Esophagus squamous epithelium (tissue), 5 donors: Measurements from ENCODE around the gene IDUA. TPM values are rescaled to one million over a fixed set of nuclear protein-coding genes. Genes with fewer than 3 reads are reported as not detected.

Source experiments
- DNase-seq: peaks from one replicate; lab custom pipeline; 2025; lab: John Stamatoyannopoulos, UW
- H3K27ac ChIP-seq, 4 donors: fragments of 200-600 bp; sonication (generic); one replicate each; pipeline ENCODE4 v1.5.1; 2016 to 2019; ENCODE audit warnings: mild to moderate bottlenecking in 1 of 4
- H3K27me3 ChIP-seq, 4 donors: fragments of 200-600 bp; sonication (generic); 1 replicate in 3 of 4; 2 replicates in 1 of 4; pipeline versions ENCODE4 v1.5.1 to v1.6.0; 2017 to 2021; ENCODE audit warnings: antibody characterized with exemption in 1 of 4
- H3K36me3 ChIP-seq, 3 donors: fragments of 200-600 bp; sonication (generic); one replicate each; pipeline ENCODE4 v1.5.1; 2016 to 2019
- H3K4me1 ChIP-seq, 3 donors: fragments of 200-600 bp; sonication (generic); one replicate each; pipeline ENCODE4 v1.5.1; 2017 to 2019
- H3K4me3 ChIP-seq, 4 donors: fragments of 200-600 bp; sonication (generic); 1 replicate in 3 of 4; 2 replicates in 1 of 4; pipeline ENCODE4 v1.5.1; 2016 to 2019; ENCODE audit warnings: mild to moderate bottlenecking in 2 of 4, moderate library complexity in 1 of 4
- H3K9me3 ChIP-seq, 3 donors: fragments of 200-600 bp; sonication (generic); one replicate each; pipeline ENCODE4 v1.5.1; 2016 to 2019
- POLR2A ChIP-seq, 4 donors: fragments of 450-650 bp; IDR thresholded peaks; one replicate each; pipeline ENCODE4 v1.6.1; 2017; ENCODE audit warnings: antibody characterized with exemption in 4 of 4, mild to moderate bottlenecking in 4 of 4, moderate library complexity in 3 of 4
- WGBS, 2 donors: methylation state at CpG; one replicate each; pipeline ENCODE4 v1.1.5; 2018; 5-methylcytosine and 5-hydroxymethylcytosine counted together
- intact Hi-C: fragments of 100-400 bp; cut with DNase I; formaldehyde crosslinking; loops from one replicate; pipeline ENCODE4 v1.15.0; 2022
- total RNA-seq, 4 donors: library from RNA; depleted of rRNA; stranded (reverse); fragments of >200 nt; gene quantifications; one replicate each; pipeline ENCODE4 v1.1.0, GENCODE V29; 2016
- TF ChIP-seq, protein P1 (sequence below), 6 experiments: fragments of 450-650 bp in 4 of 6; fragments of 200-600 bp in 2 of 6; sonication (generic) in 2 of 6; IDR thresholded peaks; one replicate each; pipeline ENCODE4 v1.5.1; 2016 to 2019; ENCODE audit warnings: antibody characterized with exemption in 6 of 6, mild to moderate bottlenecking in 4 of 6, moderate library complexity in 4 of 6
- donor health status: DM: yes; HTN: yes; CAD: no.

Gene IDUA
- total RNA-seq, 4 donors from 2014 or later: 4.3 to 20.5 (median 14.1) TPM

DNA sequence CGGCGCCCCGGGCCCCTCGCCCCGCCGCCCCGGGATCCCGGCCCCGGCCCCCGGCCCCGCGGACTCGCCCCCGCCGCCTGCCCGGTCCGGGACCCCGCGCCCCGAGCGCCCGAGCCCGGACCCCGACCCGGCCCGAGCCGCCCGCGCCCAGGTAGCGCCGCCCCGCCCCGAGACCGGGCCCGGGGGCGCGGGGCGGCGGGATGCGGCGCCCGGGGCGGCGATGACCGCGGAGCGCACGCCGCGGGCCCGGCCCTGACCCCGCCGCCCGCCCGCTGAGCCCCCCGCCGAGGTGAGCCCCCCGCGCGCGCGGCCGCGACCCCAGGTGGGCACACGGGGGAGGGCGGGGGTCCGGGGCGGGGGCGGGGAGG lies 24.8 kb downstream of the IDUA start:
- peaks cover 0 to 3% (median 0%) of the 10 kb centered on the region in 3 donors for H3K9me3 ChIP-seq
- intact Hi-C loops: no loop called here
- peaks cover 0 to 26% (median 7%) of the 10 kb centered on the region in 4 donors for H3K27me3 ChIP-seq
- peak overlapping the region in 3 of 4 donors; percentile 4 to 92 (median 92) for H3K27ac ChIP-seq
- H3K36me3 ChIP-seq: no peaks in the 10 kb centered on the region
- peak overlapping the region; percentile 52 to 84 (median 61) for H3K4me3 ChIP-seq
- peaks cover 22 to 42% (median 29%) of the 10 kb centered on the region in 3 donors for H3K4me1 ChIP-seq
- TF ChIP-seq POLR2A (IDR thresholded peaks at IDR 0.05): no peak
- TF ChIP-seq, protein P1, sequence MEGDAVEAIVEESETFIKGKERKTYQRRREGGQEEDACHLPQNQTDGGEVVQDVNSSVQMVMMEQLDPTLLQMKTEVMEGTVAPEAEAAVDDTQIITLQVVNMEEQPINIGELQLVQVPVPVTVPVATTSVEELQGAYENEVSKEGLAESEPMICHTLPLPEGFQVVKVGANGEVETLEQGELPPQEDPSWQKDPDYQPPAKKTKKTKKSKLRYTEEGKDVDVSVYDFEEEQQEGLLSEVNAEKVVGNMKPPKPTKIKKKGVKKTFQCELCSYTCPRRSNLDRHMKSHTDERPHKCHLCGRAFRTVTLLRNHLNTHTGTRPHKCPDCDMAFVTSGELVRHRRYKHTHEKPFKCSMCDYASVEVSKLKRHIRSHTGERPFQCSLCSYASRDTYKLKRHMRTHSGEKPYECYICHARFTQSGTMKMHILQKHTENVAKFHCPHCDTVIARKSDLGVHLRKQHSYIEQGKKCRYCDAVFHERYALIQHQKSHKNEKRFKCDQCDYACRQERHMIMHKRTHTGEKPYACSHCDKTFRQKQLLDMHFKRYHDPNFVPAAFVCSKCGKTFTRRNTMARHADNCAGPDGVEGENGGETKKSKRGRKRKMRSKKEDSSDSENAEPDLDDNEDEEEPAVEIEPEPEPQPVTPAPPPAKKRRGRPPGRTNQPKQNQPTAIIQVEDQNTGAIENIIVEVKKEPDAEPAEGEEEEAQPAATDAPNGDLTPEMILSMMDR (IDR thresholded peaks at IDR 0.05): no peak
- no CpG with 5 or more reads among the region's 69 CpGs for WGBS, 2 donors
- no peak for DNase-seq

DNA sequence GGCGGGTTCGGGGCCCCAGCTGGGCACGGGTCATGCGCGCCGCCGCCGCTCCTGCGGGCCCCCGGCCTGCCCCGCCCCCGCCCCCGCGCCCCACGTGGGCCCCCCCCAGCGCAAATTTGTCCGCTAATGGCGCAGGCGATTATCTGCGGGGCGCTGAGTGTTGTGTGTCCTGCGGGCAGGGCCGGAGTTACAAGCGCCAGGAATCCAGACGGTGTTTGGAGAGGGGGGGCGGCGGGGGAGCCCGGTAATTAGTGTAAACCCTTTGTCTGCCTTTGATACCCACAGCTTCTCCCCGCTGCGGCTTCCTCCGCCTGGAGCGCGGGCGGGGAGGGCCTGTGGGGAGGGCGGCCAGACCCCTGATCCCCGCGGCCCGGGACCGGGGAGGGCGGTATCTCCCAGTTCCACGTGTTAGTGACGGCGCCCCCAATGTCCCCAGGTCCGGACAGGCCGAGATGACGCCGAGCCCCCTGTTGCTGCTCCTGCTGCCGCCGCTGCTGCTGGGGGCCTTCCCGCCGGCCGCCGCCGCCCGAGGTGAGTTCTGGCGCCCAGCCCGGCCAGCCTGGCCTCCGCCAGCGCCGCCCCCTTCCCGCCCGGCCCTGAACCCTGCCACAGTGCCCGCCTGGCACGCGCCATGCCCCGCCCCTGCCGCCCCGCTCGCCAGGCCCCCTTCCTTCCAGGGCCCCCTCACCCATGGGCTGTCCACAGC lies 25.3 kb downstream of the IDUA start:
- H3K4me1 ChIP-seq: peaks cover 22 to 42% (median 29%) of the 10 kb centered on the region in 3 donors
- peak overlapping the region; percentile 4 to 92 (median 34) for H3K27ac ChIP-seq
- no peaks in the 10 kb centered on the region for H3K9me3 ChIP-seq
- TF ChIP-seq, protein P1 (IDR thresholded peaks at IDR 0.05): no peak
- TF ChIP-seq POLR2A (IDR thresholded peaks at IDR 0.05): no peak
- intact Hi-C loops: no loop called here
- H3K4me3 ChIP-seq: peak overlapping the region; percentile 21 to 84 (median 59)
- DNase-seq: no peak
- peaks cover 0 to 20% (median 7%) of the 10 kb centered on the region in 4 donors for H3K27me3 ChIP-seq
- WGBS, 2 donors: 3% methylated on average over 17 of the region's 69 CpGs; no CpG with 5 or more reads in 1 of the 2 donors
- H3K36me3 ChIP-seq: no peaks in the 10 kb centered on the region

GRCh38 chr4:1013225-1014073 lies 26.6 kb downstream of the IDUA start:
- no peak for DNase-seq
- intact Hi-C loops: no loop called here
- TF ChIP-seq POLR2A (IDR thresholded peaks at IDR 0.05): no peak
- no peak overlapping the region for H3K27ac ChIP-seq
- 85 to 96% methylated on average over 5 to 13 of the region's 43 CpGs for WGBS, 2 donors
- H3K4me1 ChIP-seq: peaks cover 22 to 42% (median 29%) of the 10 kb centered on the region in 3 donors
- H3K27me3 ChIP-seq: peaks cover 0 to 9% (median 6%) of the 10 kb centered on the region in 4 donors
- no peak overlapping the region for H3K4me3 ChIP-seq
- no peaks in the 10 kb centered on the region for H3K9me3 ChIP-seq
- H3K36me3 ChIP-seq: no peaks in the 10 kb centered on the region

DNA sequence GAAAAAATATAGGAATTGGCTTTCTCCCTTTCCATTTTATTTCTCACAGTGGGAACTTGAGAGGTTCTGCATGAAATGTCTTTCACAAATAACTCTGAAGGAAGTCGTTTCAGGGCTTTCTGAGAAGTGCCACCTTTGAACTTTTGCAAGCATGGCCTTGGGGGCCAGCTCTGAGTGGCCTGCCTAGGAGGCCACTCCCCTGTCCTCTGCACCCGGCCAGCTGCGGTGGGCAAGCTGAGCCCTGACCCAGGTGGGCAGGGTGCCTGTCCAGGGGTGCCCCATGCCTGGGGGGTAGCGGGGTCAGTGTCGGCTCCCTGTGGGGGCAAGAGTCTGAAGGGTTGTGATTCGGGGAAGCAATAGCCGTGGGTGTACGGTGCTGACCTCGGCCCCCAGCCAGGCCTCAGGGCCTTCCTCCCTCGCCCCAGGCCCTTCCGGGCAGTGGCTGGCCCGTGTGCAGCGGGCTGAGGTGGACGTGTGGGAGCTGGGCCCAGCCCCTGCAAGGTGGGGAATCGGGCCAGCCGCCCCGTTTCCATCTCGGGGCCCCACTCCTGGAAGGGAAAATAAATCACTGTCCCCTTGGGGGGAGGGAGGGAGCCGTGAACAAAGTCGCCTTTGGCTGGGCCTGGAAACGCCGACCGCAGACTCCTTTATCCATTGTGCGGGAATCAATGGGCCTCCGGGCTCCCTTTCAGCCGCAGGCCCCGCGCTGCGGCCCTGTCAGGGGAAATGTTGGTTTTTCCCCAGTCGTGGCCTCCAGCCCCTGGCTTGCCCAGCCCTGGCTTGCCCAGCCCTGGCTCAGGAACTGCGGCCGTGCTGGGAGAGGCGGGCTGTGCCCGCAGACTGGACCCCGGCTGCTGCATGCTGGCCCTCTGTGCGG lies 27.7 kb downstream of the IDUA start:
- TF ChIP-seq, protein P1 (IDR thresholded peaks at IDR 0.05): no peak
- TF ChIP-seq POLR2A (IDR thresholded peaks at IDR 0.05): no peak
- Histone ChIP-seq H3K36me3 (no peaks in the 10 kb centered on the region), H3K27ac (no peak overlapping the region), H3K27me3 (no peaks in the 10 kb centered on the region), H3K4me3 (no peak overlapping the region), H3K9me3 (no peaks in the 10 kb centered on the region), H3K4me1 (peaks cover 14 to 32% (median 24%) of the 10 kb centered on the region in 3 donors)
- intact Hi-C loops: no loop called here
- 57 to 90% methylated on average over 3 to 13 of the region's 36 CpGs for WGBS, 2 donors
- no peak for DNase-seq

- no peak for DNase-seq
- Histone ChIP-seq H3K4me3 (no peak overlapping the region), H3K36me3 (no peaks in the 10 kb centered on the region), H3K4me1 (peaks cover 11 to 27% (median 21%) of the 10 kb centered on the region in 3 donors), H3K27ac (no peak overlapping the region), H3K27me3 (no peaks in the 10 kb centered on the region), H3K9me3 (no peaks in the 10 kb centered on the region)
- no peak for TF ChIP-seq POLR2A (IDR thresholded peaks at IDR 0.05)
- TF ChIP-seq, protein P1 (IDR thresholded peaks at IDR 0.05): no peak
- intact Hi-C loops: no loop called here
- 100% methylated on average over 3 of the region's 8 CpGs; no CpG with 5 or more reads in 1 of the 2 donors for WGBS, 2 donors
Observed at GRCh38 chr4:1015179-1015578, 28.3 kb downstream of the IDUA start.
